SJSA1 (cell line): ENCODE data around the gene IMMP2L. TPM values are rescaled to one million over a fixed set of nuclear protein-coding genes. Genes with fewer than 3 reads are reported as not detected.
A peak's percentile ranks its signal among the peaks of the same experiment; 100 is the strongest.

Experiments used
- DNase-seq, 2 experiments: peaks; one replicate each; pipeline ENCODE4 v3.0.0-alpha.2; 2015 to 2020; ENCODE audit warnings: low spot score in 2 of 2, low read depth in 1 of 2
- H3K27ac ChIP-seq: fragments of 250-450 bp; sonication (Bioruptor Pico); 2 replicates; pipeline ENCODE4 v1.5.1; 2020; ENCODE audit warnings: mild to moderate bottlenecking, moderate library complexity
- H3K27me3 ChIP-seq: fragments of 250-450 bp; sonication (Bioruptor Pico); replicated peaks from 2 replicates; pipeline ENCODE4 v1.5.1; 2020; ENCODE audit warnings: mild to moderate bottlenecking, moderate library complexity
- H3K36me3 ChIP-seq: fragments of 250-450 bp; sonication (Bioruptor Pico); 2 replicates; pipeline ENCODE4 v1.5.1; 2020; ENCODE audit warnings: mild to moderate bottlenecking
- H3K4me1 ChIP-seq: fragments of 250-450 bp; sonication (Bioruptor Pico); replicated peaks from 2 replicates; pipeline ENCODE4 v1.6.1; 2021; ENCODE audit warnings: mild to moderate bottlenecking
- H3K4me3 ChIP-seq: fragments of 250-450 bp; sonication (Bioruptor Pico); 2 replicates; pipeline ENCODE4 v1.5.1; 2020; ENCODE audit warnings: mild to moderate bottlenecking
- H3K9me3 ChIP-seq: fragments of 250-450 bp; sonication (Bioruptor Pico); replicated peaks from 2 replicates; pipeline ENCODE4 v1.5.1; 2020; ENCODE audit warnings: mild to moderate bottlenecking
- total RNA-seq: library from RNA; depleted of rRNA; stranded (reverse); fragments of >200 nt; shearing (Covaris generic); gene quantifications from 2 replicates; pipeline ENCODE4 v1.2.3, GENCODE V29; 2014

IMMP2L gene
- total RNA-seq, 1 experiment from 2014 or later = 16.2 TPM

DNA sequence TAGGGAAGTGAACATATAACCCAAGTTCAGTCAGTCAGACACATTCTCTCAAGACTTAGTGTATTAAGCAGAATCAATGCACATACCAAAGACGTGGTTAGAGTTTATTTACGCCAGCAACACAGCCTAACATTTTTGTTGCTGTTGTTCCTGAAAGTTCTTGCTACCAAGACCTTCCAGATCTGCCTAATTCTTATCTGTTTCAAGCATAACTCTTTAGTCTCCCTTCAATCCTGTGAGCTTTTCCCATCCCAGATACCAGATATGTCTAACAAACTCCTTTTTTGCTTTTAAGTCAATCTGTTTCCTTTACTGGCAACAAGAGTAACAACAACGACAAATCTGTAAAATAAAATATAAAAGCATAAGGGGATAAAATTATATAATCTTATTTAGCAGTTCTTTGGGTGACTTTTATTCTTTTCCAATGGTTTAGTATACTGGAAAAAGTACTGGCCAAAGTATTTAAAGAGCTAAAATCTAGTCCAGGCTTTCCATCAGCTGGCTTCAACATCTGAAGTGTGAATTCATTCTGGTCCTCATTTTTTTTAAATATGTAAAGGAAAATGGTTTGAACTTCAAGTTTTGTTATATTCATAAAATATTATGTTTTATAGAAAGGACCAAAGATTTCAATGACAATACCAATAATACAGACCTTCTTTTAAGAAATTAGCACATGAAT, 193.8 kb downstream of the IMMP2L start:
- Histone ChIP-seq H3K36me3 (no peaks in the 10 kb centered on the region), H3K27ac (no peak overlapping the region), H3K4me1 (peaks cover 12% of the 10 kb centered on the region), H3K4me3 (no peak overlapping the region), H3K9me3 (no peaks in the 10 kb centered on the region; the same call in 1 of the 2 replicates), H3K27me3 (no peaks in the 10 kb centered on the region)
- no peak for DNase-seq

DNA sequence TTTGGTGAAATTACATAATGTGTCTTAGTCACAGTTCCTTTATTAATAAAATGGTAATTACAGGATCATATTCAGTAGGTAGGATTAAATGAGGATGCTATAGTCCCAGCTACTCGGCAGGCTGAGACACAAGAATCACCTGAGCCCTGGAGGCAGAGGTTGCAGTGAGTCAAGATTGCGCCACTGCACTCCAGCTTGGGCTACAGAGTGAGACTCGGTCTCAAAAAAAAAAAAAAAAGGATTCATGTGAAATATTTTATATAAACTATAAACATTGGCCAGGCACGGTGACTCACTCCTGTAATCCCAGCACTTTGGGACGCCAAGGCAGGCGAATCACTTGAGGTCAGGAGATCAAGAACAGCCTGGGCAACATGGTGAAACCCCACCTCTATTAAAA, 197.9 kb downstream of the IMMP2L start:
- no peak overlapping the region for H3K4me3 ChIP-seq
- peak overlapping the region; percentile 4; the same call in 1 of the 2 replicates for H3K27ac ChIP-seq
- DNase-seq = peak; percentile 37 to 47

DNA sequence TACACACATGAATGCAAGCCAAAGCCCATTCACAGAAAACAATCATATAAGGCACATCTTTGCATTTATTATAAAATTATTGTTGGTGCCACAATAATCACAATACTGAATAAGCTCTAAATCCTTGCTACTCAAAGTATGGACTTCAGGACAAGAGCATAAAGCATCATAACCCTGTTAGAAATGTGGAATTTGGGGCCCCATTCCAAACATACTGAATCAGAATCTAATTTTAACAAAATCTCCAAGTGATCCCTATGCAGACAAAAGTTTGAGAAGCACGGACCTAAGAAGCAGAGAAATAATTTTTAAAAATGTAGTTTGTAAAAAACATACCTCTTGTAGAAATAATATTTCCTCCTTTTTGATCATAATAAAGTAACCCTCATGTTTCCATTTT, 199.2 kb downstream of the IMMP2L start:
- H3K4me3 ChIP-seq = no peak overlapping the region
- H3K9me3 ChIP-seq = no peaks in the 10 kb centered on the region
- H3K4me1 ChIP-seq = peaks cover 24% of the 10 kb centered on the region
- H3K27me3 ChIP-seq = no peaks in the 10 kb centered on the region
- peak overlapping the region; percentile 61 for H3K27ac ChIP-seq
- DNase-seq = peak in 1 of 2 experiments; percentile 36
- H3K36me3 ChIP-seq = no peaks in the 10 kb centered on the region

More for the DNA sequence above, 197.9 kb downstream of the IMMP2L start:
- Histone ChIP-seq H3K4me1 (peaks cover 24% of the 10 kb centered on the region), H3K27me3 (no peaks in the 10 kb centered on the region), H3K9me3 (no peaks in the 10 kb centered on the region; the same call in 1 of the 2 replicates), H3K36me3 (no peaks in the 10 kb centered on the region)

DNA sequence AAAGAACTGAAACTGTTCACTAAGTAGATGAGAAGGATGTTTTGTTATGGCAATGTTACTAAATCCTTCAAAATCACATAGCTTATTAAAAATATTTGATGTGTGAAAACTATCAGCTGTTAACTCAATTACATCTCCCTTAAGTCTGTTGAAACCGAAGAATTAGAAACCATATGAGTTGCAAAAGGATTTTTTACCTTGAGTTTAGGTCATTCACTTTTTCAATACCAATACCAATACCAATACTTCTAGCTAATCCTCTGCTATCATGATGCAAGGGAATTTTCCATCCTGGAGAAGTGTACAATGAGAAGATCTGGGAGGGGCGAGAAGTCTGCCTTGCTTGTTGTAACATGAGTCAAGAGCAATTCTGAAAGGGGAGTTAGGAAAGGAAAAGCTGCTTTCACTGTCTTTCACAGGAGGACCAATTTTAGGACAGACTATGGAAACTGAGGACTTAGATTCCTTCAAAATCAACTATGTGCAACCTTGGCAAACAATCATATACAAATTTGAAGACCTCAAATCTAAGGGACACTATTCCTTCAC, 199.7 kb downstream of the IMMP2L start:
- peak in 1 of 2 experiments; percentile 32 for DNase-seq
- peak overlapping the region; percentile 61 for H3K27ac ChIP-seq

DNA sequence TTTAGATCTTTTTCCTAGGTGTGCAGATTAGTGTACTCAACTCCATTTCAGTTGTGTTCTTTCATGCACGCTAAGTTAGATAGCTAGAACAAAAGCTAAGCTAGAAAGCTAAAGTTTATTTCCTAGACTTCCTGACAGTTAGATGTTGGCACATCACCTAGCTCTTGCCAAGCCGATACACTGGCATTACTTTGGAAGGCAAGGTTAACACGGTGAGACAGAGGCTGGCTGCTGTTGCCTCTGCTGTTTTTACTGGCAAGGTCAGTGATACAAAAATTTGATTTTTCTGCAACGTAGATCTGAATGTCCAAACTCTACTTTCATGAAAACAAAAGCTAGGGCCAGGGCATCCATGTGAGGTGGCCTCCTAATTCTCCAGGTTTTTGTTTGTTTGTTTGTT, 203.4 kb downstream of the IMMP2L start:
- no peak for DNase-seq
- peaks cover 30% of the 10 kb centered on the region for H3K4me1 ChIP-seq
- no peaks in the 10 kb centered on the region for H3K36me3 ChIP-seq
- no peaks in the 10 kb centered on the region for H3K27me3 ChIP-seq
- no peaks in the 10 kb centered on the region for H3K9me3 ChIP-seq
- no peak overlapping the region for H3K4me3 ChIP-seq
- H3K27ac ChIP-seq = no peak overlapping the region

More for the DNA sequence above, 199.7 kb downstream of the IMMP2L start:
- Histone ChIP-seq H3K36me3 (no peaks in the 10 kb centered on the region), H3K27me3 (no peaks in the 10 kb centered on the region), H3K4me3 (no peak overlapping the region), H3K4me1 (peaks cover 30% of the 10 kb centered on the region), H3K9me3 (no peaks in the 10 kb centered on the region)

DNA sequence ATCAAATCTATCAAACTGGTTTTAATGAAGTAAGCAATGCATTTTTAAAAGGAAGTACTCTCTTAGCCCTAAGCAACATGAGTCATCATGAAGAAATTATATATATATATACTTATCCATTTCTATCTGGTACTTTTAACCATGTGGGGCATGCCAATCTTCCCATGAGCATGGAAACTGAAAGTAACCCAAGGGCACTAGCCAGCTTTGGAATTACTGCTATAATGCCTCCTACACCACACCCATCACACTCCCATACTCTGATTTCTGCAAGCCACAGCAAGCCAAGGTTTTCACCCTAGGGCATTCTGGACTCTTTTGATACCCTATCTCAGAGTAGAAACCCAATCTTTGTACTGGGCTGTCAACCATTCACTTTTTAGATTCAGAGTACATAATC, 204.6 kb downstream of the IMMP2L start:
- Histone ChIP-seq H3K36me3 (no peaks in the 10 kb centered on the region), H3K9me3 (no peaks in the 10 kb centered on the region), H3K27me3 (no peaks in the 10 kb centered on the region), H3K4me3 (no peak overlapping the region), H3K4me1 (peaks cover 18% of the 10 kb centered on the region), H3K27ac (no peak overlapping the region)
- DNase-seq = peak in 1 of 2 experiments; percentile 8

DNA sequence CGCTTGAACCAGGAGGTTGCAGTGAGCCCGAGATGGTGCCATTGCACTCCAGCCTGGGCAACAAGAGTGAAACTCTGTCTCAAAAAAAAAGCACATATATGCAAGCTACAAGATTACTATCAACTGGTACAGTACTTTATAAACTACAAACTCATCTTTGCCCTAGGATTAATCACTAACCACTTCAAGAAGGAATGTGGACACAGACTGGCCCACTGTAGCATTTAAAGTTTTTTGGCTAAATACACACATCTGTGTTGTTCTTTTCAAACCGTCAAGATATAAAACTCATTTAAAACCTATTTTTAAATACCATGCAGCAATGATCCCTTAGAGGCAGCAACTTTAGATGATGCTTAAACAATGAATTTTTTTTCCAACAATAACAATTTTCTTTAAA, 205.4 kb downstream of the IMMP2L start:
- H3K9me3 ChIP-seq = no peaks in the 10 kb centered on the region
- H3K4me1 ChIP-seq = peaks cover 15% of the 10 kb centered on the region
- H3K27ac ChIP-seq = no peak overlapping the region
- H3K36me3 ChIP-seq = no peaks in the 10 kb centered on the region
- no peaks in the 10 kb centered on the region for H3K27me3 ChIP-seq
- H3K4me3 ChIP-seq = no peak overlapping the region
- peak in 1 of 2 experiments; percentile 4 for DNase-seq

DNA sequence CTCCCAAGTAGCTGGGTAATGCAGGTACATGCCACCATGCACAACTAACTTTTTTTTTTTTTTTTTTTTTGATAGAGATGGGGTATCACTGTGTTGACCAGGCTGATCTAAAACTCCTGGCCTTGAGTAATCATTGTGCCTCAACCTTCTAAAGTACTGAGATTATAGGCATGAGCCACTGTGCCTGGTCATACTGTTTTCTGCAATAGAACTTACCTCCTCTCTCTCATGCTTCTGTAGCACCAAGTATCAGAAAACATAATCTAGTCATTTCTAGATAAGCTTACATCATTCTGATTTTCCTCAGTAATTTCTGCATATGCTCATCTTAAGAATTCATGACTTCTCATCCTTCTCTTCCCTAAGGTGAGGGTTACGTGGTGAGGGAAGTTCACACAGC, 210.0 kb downstream of the IMMP2L start:
- Histone ChIP-seq H3K9me3 (no peaks in the 10 kb centered on the region), H3K27ac (no peak overlapping the region), H3K27me3 (no peaks in the 10 kb centered on the region), H3K4me1 (peaks cover 7% of the 10 kb centered on the region), H3K36me3 (no peaks in the 10 kb centered on the region), H3K4me3 (no peak overlapping the region)
- DNase-seq = no peak

DNA sequence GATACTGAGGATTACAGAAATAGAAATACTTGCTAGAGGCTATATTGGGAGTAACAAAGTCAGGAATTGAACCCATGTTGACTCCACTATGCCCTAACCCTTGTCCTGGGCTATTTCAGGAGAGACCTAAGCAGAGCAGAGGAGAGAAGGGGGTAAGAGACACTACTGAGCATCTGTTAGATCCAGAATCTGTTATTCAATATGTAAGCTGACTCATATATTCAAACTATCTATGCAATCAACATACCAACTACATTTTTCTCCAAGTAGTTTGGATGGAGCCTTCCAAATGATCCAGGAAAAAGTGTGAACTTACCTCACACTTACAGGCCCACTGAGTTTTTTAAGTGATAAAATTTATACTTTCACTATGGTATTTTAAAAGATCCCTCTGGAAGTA, 216.1 kb downstream of the IMMP2L start:
- H3K27ac ChIP-seq = no peak overlapping the region
- H3K36me3 ChIP-seq = no peaks in the 10 kb centered on the region
- no peaks in the 10 kb centered on the region for H3K4me1 ChIP-seq
- H3K4me3 ChIP-seq = no peak overlapping the region
- no peaks in the 10 kb centered on the region for H3K27me3 ChIP-seq
- DNase-seq = no peak
- H3K9me3 ChIP-seq = 0 out of 2 replicates have a peak, but pooled peaks cover 5% of the 10 kb centered on the region

DNA sequence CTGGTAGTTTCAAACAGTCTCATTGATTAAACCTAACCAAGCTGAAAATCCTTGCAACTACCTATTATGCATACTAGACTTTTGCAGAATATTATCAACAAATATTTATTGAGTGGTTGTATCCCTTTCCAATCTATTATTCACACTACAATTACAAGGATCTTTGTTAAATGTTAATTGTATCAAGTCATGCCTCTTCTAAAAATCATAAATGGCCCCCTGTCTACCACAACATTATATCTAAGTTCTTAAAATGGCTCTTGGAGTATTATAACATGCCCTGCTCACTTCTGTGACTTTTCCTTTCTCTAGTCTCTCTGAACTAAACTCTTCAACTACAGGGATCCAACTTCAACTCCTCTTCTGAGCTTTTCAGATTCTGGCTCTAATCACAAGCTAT, 219.3 kb downstream of the IMMP2L start:
- H3K4me1 ChIP-seq = no peaks in the 10 kb centered on the region
- no peak overlapping the region for H3K27ac ChIP-seq
- H3K9me3 ChIP-seq = 0 out of 2 replicates have a peak, but pooled peaks cover 5% of the 10 kb centered on the region
- no peak overlapping the region for H3K4me3 ChIP-seq
- H3K27me3 ChIP-seq = no peaks in the 10 kb centered on the region
- DNase-seq = no peak
- H3K36me3 ChIP-seq = no peaks in the 10 kb centered on the region

DNA sequence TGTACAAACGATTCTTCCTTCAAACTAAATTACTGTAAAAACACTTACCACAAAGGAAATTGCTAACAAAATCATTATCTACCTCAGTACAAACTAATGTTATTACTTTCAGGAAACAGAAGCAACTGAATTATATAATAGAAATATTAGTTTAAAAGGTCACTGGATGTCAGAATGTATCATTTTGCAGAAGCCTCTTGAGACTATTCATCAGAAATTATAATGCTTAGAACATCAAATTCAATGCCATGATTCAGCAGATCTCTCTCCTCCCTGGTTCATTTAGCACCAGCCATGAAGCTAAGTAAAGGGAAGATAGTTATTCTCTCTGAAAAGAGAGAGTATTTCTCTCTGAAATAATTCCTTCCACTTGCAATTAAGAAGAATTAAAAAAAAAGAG, 223.3 kb downstream of the IMMP2L start:
- DNase-seq = no peak
- H3K4me3 ChIP-seq = no peak overlapping the region
- H3K27ac ChIP-seq = no peak overlapping the region
- H3K27me3 ChIP-seq = no peaks in the 10 kb centered on the region
- 0 out of 2 replicates have a peak, but pooled peaks cover 5% of the 10 kb centered on the region for H3K9me3 ChIP-seq
- no peaks in the 10 kb centered on the region for H3K4me1 ChIP-seq
- H3K36me3 ChIP-seq = no peaks in the 10 kb centered on the region

DNA sequence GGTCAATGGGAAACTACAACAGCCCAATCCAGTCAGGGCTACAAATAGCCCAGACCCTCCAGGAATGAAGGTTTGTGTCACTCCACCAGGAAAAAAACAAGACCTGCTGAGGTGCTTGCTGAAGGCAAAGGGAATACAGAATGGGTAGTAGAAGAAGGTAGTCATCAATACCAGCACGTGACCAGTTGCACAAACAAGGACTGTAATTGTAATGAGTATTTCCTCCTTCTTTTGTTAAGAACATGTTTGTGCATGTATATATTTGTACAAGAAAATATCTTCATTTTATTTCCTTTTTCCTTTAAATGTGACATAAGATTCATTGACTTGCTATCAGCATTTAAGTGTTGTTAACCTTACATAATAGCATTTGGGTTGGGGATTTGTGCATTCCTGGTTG, 229.3 kb downstream of the IMMP2L start:
- Histone ChIP-seq H3K4me3 (no peak overlapping the region), H3K27ac (no peak overlapping the region), H3K9me3 (no peaks in the 10 kb centered on the region), H3K36me3 (no peaks in the 10 kb centered on the region), H3K27me3 (no peaks in the 10 kb centered on the region), H3K4me1 (no peaks in the 10 kb centered on the region)
- no peak for DNase-seq

DNA sequence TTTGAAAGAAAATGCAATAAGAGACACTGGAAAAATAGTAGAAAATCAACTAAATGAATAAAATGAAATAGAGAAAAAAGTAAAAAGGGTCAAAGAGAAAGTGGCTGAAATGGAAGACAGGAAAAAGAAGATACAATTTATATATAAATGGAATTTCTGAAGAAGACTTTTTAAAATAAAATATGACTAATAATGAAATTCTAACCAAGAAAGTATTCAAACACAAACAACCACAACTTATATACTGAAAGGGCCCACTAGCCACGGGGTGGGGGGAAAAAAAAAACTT, 232.1 kb downstream of the IMMP2L start:
- Histone ChIP-seq H3K9me3 (no peaks in the 10 kb centered on the region), H3K36me3 (no peaks in the 10 kb centered on the region)
- DNase-seq = no peak

DNA sequence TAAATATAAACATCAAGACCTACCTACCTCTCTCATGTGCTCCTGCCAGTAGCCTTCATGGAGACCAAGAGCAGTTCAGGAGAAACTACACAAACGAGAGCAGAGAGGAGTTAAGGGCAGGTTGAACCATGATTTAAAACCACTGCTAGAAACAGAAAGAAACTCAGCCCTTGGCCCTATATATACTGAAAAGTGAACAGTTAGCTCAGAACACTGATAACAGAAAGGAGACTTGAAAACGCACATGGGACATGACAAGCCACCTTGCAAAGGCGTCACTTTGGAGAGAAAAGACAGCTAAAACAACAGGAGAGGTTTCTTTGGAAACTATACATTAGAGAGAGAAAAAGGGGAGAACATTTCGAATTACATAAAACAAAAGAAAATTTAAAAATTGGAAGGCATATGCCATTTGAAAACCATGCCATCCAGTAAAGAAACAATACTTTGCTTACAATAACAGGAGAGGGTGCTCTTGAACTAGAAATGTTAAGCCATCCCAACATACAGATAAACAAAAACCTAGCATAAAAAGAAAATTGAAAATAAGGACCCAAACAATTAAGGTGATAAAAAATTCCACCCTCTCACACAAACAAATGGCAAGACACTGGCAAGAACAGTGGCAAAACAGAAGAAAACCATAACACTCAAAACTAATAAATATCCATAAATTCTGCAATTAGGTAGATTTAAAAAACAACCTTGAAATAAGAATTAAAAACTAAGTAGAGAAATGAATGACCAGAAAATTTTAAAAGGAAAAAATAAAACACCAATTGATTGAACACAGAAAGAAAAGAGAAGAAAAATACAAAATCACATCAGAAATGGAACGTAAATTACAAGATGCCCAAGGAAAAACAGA, 232.7 kb downstream of the IMMP2L start:
- no peak overlapping the region for H3K27ac ChIP-seq
- H3K27me3 ChIP-seq = no peaks in the 10 kb centered on the region
- H3K9me3 ChIP-seq = no peaks in the 10 kb centered on the region
- DNase-seq = no peak
- H3K4me1 ChIP-seq = no peaks in the 10 kb centered on the region
- H3K4me3 ChIP-seq = no peak overlapping the region
- H3K36me3 ChIP-seq = no peaks in the 10 kb centered on the region

More for the DNA sequence above, 232.1 kb downstream of the IMMP2L start:
- Histone ChIP-seq H3K27me3 (no peaks in the 10 kb centered on the region), H3K4me1 (no peaks in the 10 kb centered on the region), H3K27ac (no peak overlapping the region), H3K4me3 (no peak overlapping the region)
